22Rv1 (cell line): Measurements from ENCODE around the gene SORL1.

ENCODE experiments used
- CTCF ChIP-seq: fragments of 450-650 bp; IDR thresholded peaks from 2 replicates; pipeline ENCODE4 v1.5.1; 2017; ENCODE audit warnings: mild to moderate bottlenecking
- ZFX ChIP-seq: fragments of 450-650 bp; IDR thresholded peaks from 2 replicates; pipeline ENCODE4 v1.6.1; 2017; ENCODE audit warnings: antibody characterized with exemption, borderline replicate concordance

- TF ChIP-seq CTCF (no peak), ZFX (no peak)
These were observed 33.4 kb upstream of the SORL1 start for GRCh38 chr11:121418625-121419114.
